H1 (cell line): ENCODE results near the gene B4GALT5. TPM values are rescaled to one million over a fixed set of nuclear protein-coding genes. Genes with fewer than 3 reads are reported as not detected.
A peak's percentile ranks its signal among the peaks of the same experiment; 100 is the strongest.

ENCODE experiments used
- CTCF ChIA-PET: fragments of 300-600 bp; sonication (Branson Sonifier 250); formaldehyde crosslinking; loops from one replicate; lab custom pipeline; 2021; ENCODE audit not compliant: partially characterized antibody; lab: Charles Lee
- POLR2A ChIA-PET: fragments of 300-600 bp; sonication (Branson Sonifier 250); formaldehyde crosslinking; loops from one replicate; lab custom pipeline; 2021; ENCODE audit warnings: inconsistent platforms; ENCODE audit not compliant: partially characterized antibody; lab: Charles Lee
- DNase-seq, 2 experiments: peaks; one replicate each; pipeline versions ENCODE4 v3.0.0 to v3.0.0-alpha.2; 2010 to 2022; ENCODE audit warnings: low spot score in 2 of 2, low read depth in 1 of 2, mixed read lengths in 1 of 2
- FAIRE-seq: peaks from 2 replicates; lab custom pipeline; 2011; peaks lifted over from hg19 to GRCh38; lab: Jason Lieb, UNC
- H2AFZ ChIP-seq: 2 replicates; pipeline ENCODE4 v1.8.1; 2012; ENCODE audit warnings: low read length, inconsistent platforms
- H2AK5ac ChIP-seq: 2 replicates; pipeline ENCODE4 v1.6.1; 2013; ENCODE audit warnings: low read depth, low read length
- H2BK120ac ChIP-seq: replicated peaks from 2 replicates; pipeline ENCODE3; 2013; ENCODE audit warnings: low read depth, low read length, inconsistent platforms
- H2BK12ac ChIP-seq: 2 replicates; pipeline ENCODE4 v1.6.1; 2013; ENCODE audit warnings: low read depth, low read length
- H2BK15ac ChIP-seq: 2 replicates; pipeline ENCODE4 v1.6.1; 2013; ENCODE audit warnings: low read length
- H2BK20ac ChIP-seq: 2 replicates; pipeline ENCODE4 v1.6.1; 2013; ENCODE audit warnings: low read length
- H2BK5ac ChIP-seq: 2 replicates; pipeline ENCODE4 v1.6.1; 2013; ENCODE audit warnings: low read depth, low read length
- H3K14ac ChIP-seq: 2 replicates; pipeline ENCODE4 v1.6.1; 2013; ENCODE audit warnings: inconsistent platforms; ENCODE audit not compliant: insufficient read length
- H3K18ac ChIP-seq: 2 replicates; pipeline ENCODE4 v1.6.1; 2013; ENCODE audit warnings: low read length; ENCODE audit errors: extremely low read depth
- H3K23ac ChIP-seq: 2 replicates; pipeline ENCODE4 v1.6.1; 2013; ENCODE audit warnings: inconsistent platforms; ENCODE audit not compliant: insufficient read length
- H3K23me2 ChIP-seq: 2 replicates; pipeline ENCODE4 v1.6.1; 2013; ENCODE audit warnings: low read depth, low read length
- H3K27ac ChIP-seq: 2 replicates; pipeline ENCODE4 v1.6.1; 2011; ENCODE audit warnings: low read depth, low read length, inconsistent platforms
- H3K27me3 ChIP-seq, 4 experiments: replicated peaks in 1 of 4; 1 replicate in 1 of 4; 2 replicates in 3 of 4; pipeline versions ENCODE4 v1.6.1 to v1.8.1; 2011 to 2013; ENCODE audit warnings: low read length in 3 of 4, mild to moderate bottlenecking in 3 of 4, inconsistent platforms in 2 of 4, mixed read lengths in 2 of 4, moderate library complexity in 1 of 4; ENCODE audit not compliant: control insufficient read depth in 3 of 4, insufficient read depth in 3 of 4; ENCODE audit errors: extremely low read depth in 1 of 4
- H3K36me3 ChIP-seq, 4 experiments: 2 replicates each; pipeline versions ENCODE4 v1.6.1 to v1.8.1; 2011 to 2013; ENCODE audit warnings: mild to moderate bottlenecking in 4 of 4, low read length in 3 of 4, moderate library complexity in 2 of 4, control low read depth in 1 of 4, inconsistent platforms in 1 of 4; ENCODE audit not compliant: insufficient read depth in 4 of 4, control insufficient read depth in 2 of 4
- H3K4ac ChIP-seq: replicated peaks from 2 replicates; pipeline ENCODE3; 2013; ENCODE audit warnings: low read length, low read depth, mixed read lengths, inconsistent platforms; ENCODE audit not compliant: insufficient read length
- H3K4me1 ChIP-seq, 4 experiments: replicated peaks in 1 of 4; 1 replicate in 1 of 4; 2 replicates in 3 of 4; pipeline versions ENCODE4 v1.6.1 to v1.8.1; 2011 to 2013; ENCODE audit warnings: low read length in 3 of 4, inconsistent platforms in 2 of 4, mixed read lengths in 1 of 4; ENCODE audit not compliant: insufficient read depth in 4 of 4, control insufficient read depth in 3 of 4
- H3K4me2 ChIP-seq, 2 experiments: 2 replicates each; pipeline versions ENCODE4 v1.6.1 to v1.8.1; 2011 to 2013; ENCODE audit warnings: low read depth in 2 of 2, low read length in 2 of 2, control low read depth in 1 of 2, inconsistent platforms in 1 of 2, mild to moderate bottlenecking in 1 of 2; ENCODE audit not compliant: insufficient read depth in 1 of 2
- H3K4me3 ChIP-seq, 4 experiments: fragments of 200-600, 300-600 bp in 1 of 4; sonication (generic), shearing (Covaris generic), sonication (Bioruptor Twin) in 1 of 4; 2 replicates each; pipeline versions ENCODE4 v1.5.1 to v1.8.1; 2011 to 2016; ENCODE audit warnings: low read length in 4 of 4, low read depth in 3 of 4, control low read depth in 2 of 4, inconsistent platforms in 2 of 4, mild to moderate bottlenecking in 2 of 4, mixed read lengths in 1 of 4, moderate library complexity in 1 of 4; ENCODE audit not compliant: insufficient read depth in 2 of 4; ENCODE audit errors: extremely low read depth in 1 of 4
- H3K56ac ChIP-seq: replicated peaks from 2 replicates; pipeline ENCODE3; 2013; ENCODE audit warnings: low read depth, mild to moderate bottlenecking, mixed read lengths, low read length, inconsistent platforms; ENCODE audit not compliant: insufficient read length
- H3K79me1 ChIP-seq: 2 replicates; pipeline ENCODE4 v1.6.1; 2013; ENCODE audit warnings: low read depth, low read length, control low read depth
- H3K79me2 ChIP-seq, 2 experiments: 2 replicates each; pipeline versions ENCODE4 v1.6.1 to v1.8.1; 2012 to 2013; ENCODE audit warnings: low read length in 2 of 2, mild to moderate bottlenecking in 2 of 2, inconsistent platforms in 1 of 2; ENCODE audit not compliant: insufficient read depth in 2 of 2, control insufficient read depth in 1 of 2
- H3K9ac ChIP-seq, 4 experiments: replicated peaks in 1 of 4; 1 replicate in 1 of 4; 2 replicates in 3 of 4; pipeline versions ENCODE4 v1.6.1 to v1.8.1; 2011 to 2013; ENCODE audit warnings: low read depth in 3 of 4, low read length in 3 of 4, control low read depth in 2 of 4, mild to moderate bottlenecking in 2 of 4, moderate library complexity in 2 of 4, inconsistent platforms in 1 of 4; ENCODE audit errors: extremely low read depth in 1 of 4
- H3K9me3 ChIP-seq, 2 experiments: 2 replicates each; pipeline versions ENCODE4 v1.6.1 to v1.8.1; 2012 to 2013; ENCODE audit warnings: mild to moderate bottlenecking in 2 of 2, moderate library complexity in 2 of 2, control low read depth in 1 of 2, inconsistent platforms in 1 of 2, low read depth in 1 of 2, low read length in 1 of 2, mixed read lengths in 1 of 2; ENCODE audit not compliant: insufficient read depth in 2 of 2
- H4K20me1 ChIP-seq, 2 experiments: replicated peaks in 1 of 2; 2 replicates each; pipeline versions ENCODE3 to v1.8.1; 2011 to 2013; ENCODE audit warnings: inconsistent platforms in 2 of 2, low read length in 2 of 2, mild to moderate bottlenecking in 1 of 2; ENCODE audit not compliant: insufficient read depth in 2 of 2, control insufficient read depth in 1 of 2
- H4K5ac ChIP-seq: 2 replicates; pipeline ENCODE4 v1.6.1; 2013; ENCODE audit warnings: low read length, low read depth, mixed read lengths, inconsistent platforms; ENCODE audit not compliant: insufficient read length
- H4K8ac ChIP-seq: 2 replicates; pipeline ENCODE4 v1.8.0; 2013; ENCODE audit warnings: mild to moderate bottlenecking, moderate library complexity, low read length, inconsistent platforms; ENCODE audit not compliant: insufficient read depth; ENCODE audit errors: extremely low read depth
- H4K91ac ChIP-seq: replicated peaks from 2 replicates; pipeline ENCODE3; 2013; ENCODE audit warnings: low read length, mixed read lengths, inconsistent platforms; ENCODE audit not compliant: insufficient read length
- BRCA1 ChIP-seq: IDR thresholded peaks from 2 replicates; pipeline ENCODE4 v1.6.1; 2012; ENCODE audit warnings: low read depth, low read length, improper control_type of control experiment
- EGR1 ChIP-seq: IDR thresholded peaks from 2 replicates; pipeline ENCODE4 v1.6.1; 2011; ENCODE audit warnings: low read depth, low read length, borderline replicate concordance
- HDAC2 ChIP-seq, 2 experiments: fragments of 300-600 bp in 1 of 2; sonication (generic) in 1 of 2; IDR thresholded peaks; 2 replicates each; pipeline ENCODE4 v1.6.1; 2011 to 2012; ENCODE audit warnings: low read depth in 2 of 2, low read length in 2 of 2, mild to moderate bottlenecking in 2 of 2, moderate library complexity in 2 of 2, borderline replicate concordance in 1 of 2, inconsistent platforms in 1 of 2
- POU5F1 ChIP-seq: IDR thresholded peaks from 2 replicates; pipeline ENCODE4 v1.6.1; 2011; ENCODE audit warnings: low read depth, mild to moderate bottlenecking, low read length, moderate library complexity
- RAD21 ChIP-seq, 2 experiments: IDR thresholded peaks in 1 of 2; conservative IDR thresholded peaks in 1 of 2; 2 replicates each; pipeline ENCODE4 v1.6.1; 2011; ENCODE audit warnings: low read depth in 2 of 2, low read length in 2 of 2, improper control_type of control experiment in 1 of 2, inconsistent platforms in 1 of 2, mild to moderate bottlenecking in 1 of 2, moderate library complexity in 1 of 2
- RBBP5 ChIP-seq: IDR thresholded peaks from 2 replicates; pipeline ENCODE4 v1.7.1; 2012; ENCODE audit warnings: low read depth, mild to moderate bottlenecking, inconsistent platforms, low read length, moderate library complexity, borderline replicate concordance
- SP2 ChIP-seq: IDR thresholded peaks from 2 replicates; pipeline ENCODE4 v1.6.1; 2012; ENCODE audit warnings: mild to moderate bottlenecking, low read length, inconsistent platforms
- TAF1 ChIP-seq: IDR thresholded peaks from 2 replicates; pipeline ENCODE4 v1.6.1; 2011; ENCODE audit warnings: mild to moderate bottlenecking, low read depth, low read length
- TCF12 ChIP-seq: IDR thresholded peaks from 2 replicates; pipeline ENCODE4 v1.6.1; 2011; ENCODE audit warnings: low read depth, mild to moderate bottlenecking, low read length
- WGBS, 2 experiments: shearing (Covaris generic) in 1 of 2; methylation state at CpG; one replicate each; pipeline versions ENCODE4 v1.1.6 to v1.1.7; 2013 to 2015; ENCODE audit warnings: low lambda C conversion rate in 2 of 2, mixed read lengths in 2 of 2, inconsistent platforms in 1 of 2, low coverage in 1 of 2, missing lambda C conversion rate in 1 of 2; ENCODE audit not compliant: insufficient replicate concordance in 2 of 2, insufficient coverage in 1 of 2, insufficient read length in 1 of 2; ENCODE audit errors: extremely low coverage in 1 of 2, missing lambda C conversion rate in 1 of 2; 5-methylcytosine and 5-hydroxymethylcytosine counted together
- polyA plus RNA-seq, 7 experiments: library from polyadenylated mRNA; depleted of rRNA in 3 of 7; stranded (reverse) in 5 of 7; unstranded in 2 of 7; fragments of >200 nt in 5 of 7; fragments of 200-250 nt in 2 of 7; gene quantifications; 1 replicate in 5 of 7; 2 replicates in 1 of 7; 4 replicates in 1 of 7; pipeline versions ENCODE4 v1.2.1 to v1.2.3, GENCODE V29; 2011 to 2013; ENCODE audit warnings: missing spikeins in 2 of 7, mixed read lengths in 2 of 7
- total RNA-seq: library from RNA; stranded (reverse); fragmentation: NEBNext Ultra II Directional; extraction: Animal tissue kit (Norgen Biotek cat#: 25700); gene quantifications from 2 replicates; pipeline ENCODE4 v1.2.1, GENCODE V29; 2021
- TF ChIP-seq, protein P1 (sequence below): IDR thresholded peaks from 2 replicates; pipeline ENCODE4 v1.6.1; 2012; ENCODE audit warnings: inconsistent platforms
- TF ChIP-seq, protein P2 (sequence below): IDR thresholded peaks from 2 replicates; pipeline ENCODE4 v1.6.1; 2012; ENCODE audit warnings: inconsistent platforms
- TF ChIP-seq, protein P3 (sequence below): IDR thresholded peaks from 2 replicates; pipeline ENCODE4 v1.6.1; 2011; ENCODE audit warnings: low read depth, mild to moderate bottlenecking, low read length; ENCODE audit not compliant: insufficient read depth

Gene B4GALT5
- total and polyA plus RNA-seq, 2 of the 8 experiments (the other 6 are each of a cell fraction or from before 2014, with no cell fraction given) = 46.5 to 75.4 TPM

DNA sequence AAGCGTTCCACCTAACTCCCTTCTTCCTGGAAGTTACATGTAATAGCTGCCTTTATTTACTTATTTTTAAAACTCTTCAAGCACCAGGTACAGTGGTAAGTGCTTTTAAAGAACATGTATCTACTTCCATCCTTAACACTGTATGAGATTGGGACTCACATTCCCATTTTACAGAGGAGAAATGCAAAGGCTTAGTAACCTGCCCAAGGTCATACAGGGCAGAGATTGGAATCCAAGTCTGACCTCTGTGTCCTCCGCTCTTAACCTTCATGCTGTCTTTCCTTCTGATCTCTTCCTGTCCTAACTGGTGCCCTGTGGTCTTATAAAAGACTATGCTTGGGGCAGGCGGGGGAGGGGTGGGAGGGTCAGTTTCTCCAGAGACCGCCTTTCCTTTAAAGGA is 1.6 kb downstream of the B4GALT5 start:
- no peak overlapping the region; the same call in 1 of the 2 replicates for H3K18ac ChIP-seq
- ChIA-PET CTCF (no interaction called here), POLR2A (interaction anchor here (1.4 to 1.6 kb wide), 3 partner anchors 9 to 15 kb away, joined by 3 read pairs; no protein-coding TSS in a partner anchor)
- H3K79me2 ChIP-seq = peaks cover 37 to 62% of the 10 kb centered on the region in 2 experiments
- WGBS, 2 experiments = 25% methylated on average over 4 of the region's 4 CpGs; no CpG with 5 or more reads in 1 of the 2 experiments
- no peak overlapping the region for H2BK120ac ChIP-seq
- H4K8ac ChIP-seq = no peak overlapping the region
- no peak overlapping the region for H2BK15ac ChIP-seq
- no peaks in the 10 kb centered on the region for H3K36me3 ChIP-seq
- no peak overlapping the region for H2BK5ac ChIP-seq
- H3K4me3 ChIP-seq = peak overlapping the region; percentile 77 to 96 (median 81)
- no peaks in the 10 kb centered on the region for H3K27me3 ChIP-seq
- FAIRE-seq (no peak), DNase-seq (no peak)
- no peak overlapping the region for H2AFZ ChIP-seq
- no peak overlapping the region for H2AK5ac ChIP-seq
- no peak overlapping the region for H3K56ac ChIP-seq
- no peak overlapping the region for H3K4ac ChIP-seq
- no peak overlapping the region for H2BK20ac ChIP-seq
- peaks cover 2% of the 10 kb centered on the region; the same call in 1 of the 2 replicates for H3K79me1 ChIP-seq
- no peak overlapping the region for H2BK12ac ChIP-seq
- no peak overlapping the region for H4K5ac ChIP-seq
- H3K23ac ChIP-seq = no peak overlapping the region
- H3K9ac ChIP-seq = peak overlapping the region in 3 of 4 experiments; percentile 67 to 85 (median 78); a peak in 6 of 7 replicates
- H3K9me3 ChIP-seq = no peaks in the 10 kb centered on the region
- no peak overlapping the region for H4K91ac ChIP-seq
- H3K14ac ChIP-seq = no peak overlapping the region
- peaks cover 14 to 18% of the 10 kb centered on the region in 2 experiments for H4K20me1 ChIP-seq
- no peak overlapping the region for H3K27ac ChIP-seq
- H3K4me1 ChIP-seq = peaks cover 2 to 6% (median 5%) of the 10 kb centered on the region in 4 experiments; a peak in 6 of 7 replicates
- H3K23me2 ChIP-seq = peaks cover 9% of the 10 kb centered on the region
- H3K4me2 ChIP-seq = peak overlapping the region; percentile 88 to 96
- TF ChIP-seq RBBP5 (no peak), HDAC2 (IDR thresholded peaks at IDR 0.05; ENCODE audit: borderline replicate concordance in 1 of 2, low read depth in 2 of 2, low read length in 2 of 2) (no peak), TCF12 (no peak), TAF1 (no peak), EGR1 (no peak), SP2 (no peak), BRCA1 (no peak), RAD21 (IDR thresholded peaks at IDR 0.05 in 1 of 2, conservative IDR thresholded peaks at IDR 0.05 in 1 of 2; ENCODE audit: low read depth in 2 of 2, low read length in 2 of 2) (no peak), POU5F1 (no peak)
- TF ChIP-seq, protein P1, sequence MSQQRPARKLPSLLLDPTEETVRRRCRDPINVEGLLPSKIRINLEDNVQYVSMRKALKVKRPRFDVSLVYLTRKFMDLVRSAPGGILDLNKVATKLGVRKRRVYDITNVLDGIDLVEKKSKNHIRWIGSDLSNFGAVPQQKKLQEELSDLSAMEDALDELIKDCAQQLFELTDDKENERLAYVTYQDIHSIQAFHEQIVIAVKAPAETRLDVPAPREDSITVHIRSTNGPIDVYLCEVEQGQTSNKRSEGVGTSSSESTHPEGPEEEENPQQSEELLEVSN = no peak
- TF ChIP-seq, protein P2, sequence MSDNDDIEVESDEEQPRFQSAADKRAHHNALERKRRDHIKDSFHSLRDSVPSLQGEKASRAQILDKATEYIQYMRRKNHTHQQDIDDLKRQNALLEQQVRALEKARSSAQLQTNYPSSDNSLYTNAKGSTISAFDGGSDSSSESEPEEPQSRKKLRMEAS = no peak
- TF ChIP-seq, protein P3, sequence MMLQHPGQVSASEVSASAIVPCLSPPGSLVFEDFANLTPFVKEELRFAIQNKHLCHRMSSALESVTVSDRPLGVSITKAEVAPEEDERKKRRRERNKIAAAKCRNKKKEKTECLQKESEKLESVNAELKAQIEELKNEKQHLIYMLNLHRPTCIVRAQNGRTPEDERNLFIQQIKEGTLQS = no peak
